HEK293T (cell line): ENCODE data around the gene SLC2A4RG.

Experiments used
- CTCF ChIA-PET: fragments of 350-600 bp; formaldehyde crosslinking; extraction: SDS; loops from one replicate; lab custom pipeline; 2021; ENCODE audit warnings: antibody characterized with exemption, inconsistent platforms; lab: Yijun Ruan, JAX
- POLR2A ChIA-PET: fragments of 350-600 bp; formaldehyde crosslinking; extraction: SDS; loops from one replicate; lab custom pipeline; 2020; ENCODE audit warnings: antibody characterized with exemption, inconsistent platforms; lab: Yijun Ruan, JAX
- DNase-seq: peaks from one replicate; pipeline ENCODE4 v3.0.0; 2012; ENCODE audit warnings: mixed read lengths; ENCODE audit errors: extremely low spot score
- ARNT ChIP-seq: fragments of 450-650 bp; IDR thresholded peaks from 2 replicates; pipeline ENCODE4 v1.6.1; 2017; ENCODE audit warnings: mild to moderate bottlenecking
- BHLHE40 ChIP-seq: fragments of 450-650 bp; IDR thresholded peaks from 2 replicates; pipeline ENCODE4 v1.6.1; 2016; ENCODE audit warnings: mild to moderate bottlenecking, moderate library complexity, borderline replicate concordance
- CTBP1 ChIP-seq: fragments of 450-650 bp; IDR thresholded peaks from 2 replicates; pipeline ENCODE4 v1.6.1; 2016; ENCODE audit warnings: borderline replicate concordance
- ELF4 ChIP-seq: fragments of 450-650 bp; IDR thresholded peaks from 2 replicates; pipeline ENCODE4 v1.6.1; 2017; ENCODE audit warnings: antibody characterized with exemption
- FOXA1 ChIP-seq: fragments of 450-650 bp; IDR thresholded peaks from 2 replicates; pipeline ENCODE4 v1.6.1; 2016; ENCODE audit warnings: mild to moderate bottlenecking
- FOXK2 ChIP-seq: fragments of 450-650 bp; IDR thresholded peaks from 2 replicates; pipeline ENCODE4 v1.6.1; 2016; ENCODE audit warnings: mild to moderate bottlenecking
- FOXM1 ChIP-seq: fragments of 450-650 bp; IDR thresholded peaks from 2 replicates; pipeline ENCODE4 v1.6.1; 2017; ENCODE audit warnings: mild to moderate bottlenecking, borderline replicate concordance
- HDGF ChIP-seq: fragments of 450-650 bp; IDR thresholded peaks from 2 replicates; pipeline ENCODE4 v1.6.1; 2017; ENCODE audit warnings: antibody characterized with exemption, borderline replicate concordance
- L3MBTL2 ChIP-seq: fragments of 450-650 bp; conservative IDR thresholded peaks from 2 replicates; pipeline ENCODE4 v1.6.1; 2016; ENCODE audit warnings: mild to moderate bottlenecking
- LEF1 ChIP-seq: fragments of 450-650 bp; IDR thresholded peaks from 2 replicates; pipeline ENCODE4 v1.6.1; 2017; ENCODE audit warnings: mild to moderate bottlenecking, borderline replicate concordance
- SP1 ChIP-seq: fragments of 450-650 bp; IDR thresholded peaks from 2 replicates; pipeline ENCODE4 v1.6.1; 2017
- SUZ12 ChIP-seq: fragments of 450-650 bp; IDR thresholded peaks from 2 replicates; pipeline ENCODE4 v1.6.1; 2016; ENCODE audit warnings: mild to moderate bottlenecking
- TARDBP ChIP-seq: fragments of 450-650 bp; IDR thresholded peaks from 2 replicates; pipeline ENCODE4 v1.6.1; 2016
- ZNF384 ChIP-seq: fragments of 450-650 bp; IDR thresholded peaks from 2 replicates; pipeline ENCODE4 v1.6.1; 2016
- TF ChIP-seq, protein P1 (sequence below): fragments of 450-650 bp; IDR thresholded peaks from 2 replicates; pipeline ENCODE4 v1.6.1; 2016

The SLC2A4RG gene

DNA sequence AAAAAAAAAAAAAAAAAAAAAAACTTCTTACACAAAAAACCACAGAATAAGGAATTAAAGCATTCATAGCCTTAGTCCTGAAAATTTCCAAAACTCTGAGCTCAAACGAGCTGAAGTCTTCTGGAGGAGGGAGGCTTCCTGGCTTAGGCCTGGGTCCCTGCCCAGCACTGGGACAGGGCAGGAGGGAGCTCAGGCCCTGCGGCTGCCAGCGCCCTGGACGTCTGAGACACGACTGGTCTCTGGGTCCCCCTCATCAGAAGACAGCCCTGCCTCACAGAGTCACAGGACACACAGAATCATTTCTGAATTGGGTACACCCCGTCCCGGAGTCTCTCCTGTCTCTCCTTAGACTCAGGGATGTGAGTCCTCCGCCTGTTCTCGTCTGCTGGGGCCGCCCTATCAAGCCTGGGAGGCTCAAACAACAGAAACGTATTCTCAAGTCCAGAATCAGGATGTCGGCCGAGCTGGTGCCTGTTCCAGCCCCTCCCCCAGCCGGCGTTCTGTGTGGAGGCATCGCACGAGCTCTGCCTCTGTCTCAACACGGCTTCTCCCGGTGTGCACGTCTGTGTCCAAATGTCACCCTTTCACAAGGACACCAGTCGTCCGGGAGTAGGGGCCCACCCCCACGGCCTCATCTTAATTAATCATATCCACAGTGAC lies 52.1 kb downstream of the SLC2A4RG start:
- ChIA-PET POLR2A (no interaction called here), CTCF (no interaction called here)
- no peak for TF ChIP-seq CTBP1
- TF ChIP-seq SP1, result no peak
- TF ChIP-seq L3MBTL2, result no peak
- no peak for TF ChIP-seq ARNT
- no peak for TF ChIP-seq ZNF384
- TF ChIP-seq FOXM1, result no peak
- TF ChIP-seq SUZ12, result no peak
- TF ChIP-seq FOXK2, result no peak
- no peak for TF ChIP-seq HDGF
- TF ChIP-seq, protein P1, sequence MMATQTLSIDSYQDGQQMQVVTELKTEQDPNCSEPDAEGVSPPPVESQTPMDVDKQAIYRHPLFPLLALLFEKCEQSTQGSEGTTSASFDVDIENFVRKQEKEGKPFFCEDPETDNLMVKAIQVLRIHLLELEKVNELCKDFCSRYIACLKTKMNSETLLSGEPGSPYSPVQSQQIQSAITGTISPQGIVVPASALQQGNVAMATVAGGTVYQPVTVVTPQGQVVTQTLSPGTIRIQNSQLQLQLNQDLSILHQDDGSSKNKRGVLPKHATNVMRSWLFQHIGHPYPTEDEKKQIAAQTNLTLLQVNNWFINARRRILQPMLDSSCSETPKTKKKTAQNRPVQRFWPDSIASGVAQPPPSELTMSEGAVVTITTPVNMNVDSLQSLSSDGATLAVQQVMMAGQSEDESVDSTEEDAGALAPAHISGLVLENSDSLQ, result no peak
- no peak for TF ChIP-seq TARDBP
- TF ChIP-seq FOXA1, result no peak
- no peak for TF ChIP-seq ELF4
- no peak for TF ChIP-seq LEF1
- DNase-seq, result no peak

GRCh38 chr20:63792866-63793265 lies 53.3 kb downstream of the SLC2A4RG start:
- TF ChIP-seq BHLHE40 (no peak), LEF1 (no peak), ARNT (no peak), FOXA1 (no peak), HDGF (no peak)
- DNase-seq, result no peak
- POLR2A ChIA-PET, result no interaction called here
- CTCF ChIA-PET, result interaction anchor here (1.0 kb wide), 1 partner anchor 18 kb away, joined by 3 read pairs; no protein-coding TSS in a partner anchor
